ENCODE measurements around the gene CST6.
A peak's percentile ranks its signal among the peaks of the same experiment; 100 is the strongest.
"Not testable (repeated sequence)": the region's sequence is repeated elsewhere in the genome, so short reads cannot be mapped to it uniquely, and the experiment has no call there.

Gene CST6

DNA sequence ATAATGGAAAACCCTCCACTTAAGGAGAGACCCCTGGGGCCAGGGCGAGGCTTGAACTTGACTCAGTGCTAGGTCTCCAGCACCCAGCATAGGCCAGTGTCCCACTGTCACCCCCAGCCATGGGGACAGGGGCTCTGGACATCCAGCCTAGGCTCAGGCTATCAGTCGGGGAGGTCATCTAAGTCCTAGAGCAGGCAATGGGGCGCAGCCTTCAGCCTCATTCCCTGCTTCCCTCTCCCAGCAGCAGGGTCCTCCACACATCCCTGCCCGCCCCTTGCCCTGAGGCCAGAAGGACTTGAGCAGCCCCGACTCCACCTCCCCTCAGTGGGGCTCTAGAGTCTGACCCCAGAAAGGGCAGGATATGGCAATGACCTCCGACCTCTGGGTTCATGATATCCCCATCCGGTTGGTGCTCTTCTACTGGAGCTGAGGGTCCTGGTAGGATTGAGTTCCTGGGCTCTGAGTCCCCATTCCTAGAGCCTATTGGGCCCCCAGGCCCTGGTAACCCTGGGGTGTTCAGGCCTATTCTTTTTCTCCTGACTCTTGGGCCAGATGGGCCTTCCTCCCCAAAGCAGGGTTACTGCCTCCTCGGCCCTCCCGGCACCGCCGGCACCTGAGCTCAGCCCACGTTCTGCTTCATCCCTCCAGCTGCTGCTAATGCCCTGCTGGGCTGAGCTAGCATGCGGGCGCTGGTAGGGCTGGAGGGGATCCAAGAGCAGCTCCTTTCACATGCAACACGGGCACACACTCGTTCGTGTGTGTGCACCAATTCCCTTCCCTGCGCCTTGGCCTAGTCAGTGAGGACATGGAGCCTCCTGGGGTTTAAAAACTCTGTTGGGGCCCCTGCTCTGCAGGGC lies 4.4 kb downstream of the CST6 start:
- DNase-seq: no peak

DNA sequence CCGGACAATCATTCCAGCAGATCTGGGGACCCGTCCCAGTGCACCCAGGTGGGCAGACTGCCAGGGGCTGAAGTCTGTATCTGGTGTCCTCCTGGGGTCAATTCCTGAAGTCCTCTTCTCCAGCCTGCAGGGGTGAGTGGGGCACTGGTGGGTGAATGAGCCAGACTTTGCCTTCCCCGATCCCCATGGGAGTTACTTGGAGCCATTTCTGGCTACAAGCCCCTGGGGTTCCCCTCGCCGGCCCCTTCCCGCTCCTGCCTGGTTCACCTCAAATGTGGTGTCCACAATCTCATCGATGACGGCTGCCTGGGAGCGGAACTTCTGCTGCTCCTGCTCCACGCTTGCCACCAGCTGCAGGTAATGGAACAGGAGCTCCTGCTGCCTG lies 5.0 kb downstream of the CST6 start:
- no peak for DNase-seq

DNA sequence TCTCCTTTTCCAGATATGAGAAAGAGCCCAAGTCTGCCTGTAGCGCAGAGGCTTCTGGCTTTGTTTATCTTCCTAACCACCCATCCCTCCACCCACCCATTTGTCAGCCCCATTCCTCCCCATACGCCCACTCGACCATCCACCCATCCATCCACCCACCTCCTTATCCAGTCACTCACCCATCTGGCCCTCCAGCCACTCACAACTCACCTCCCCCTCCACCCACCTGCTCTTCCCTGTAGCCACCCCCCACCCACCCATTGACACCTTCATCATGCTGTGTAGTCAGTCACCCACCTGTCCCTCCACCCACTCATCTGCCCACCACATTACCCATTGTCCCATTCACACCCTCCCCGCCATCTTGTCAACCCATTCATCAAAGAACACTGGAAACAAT lies 5.5 kb downstream of the CST6 start:
- DNase-seq: no peak

DNA sequence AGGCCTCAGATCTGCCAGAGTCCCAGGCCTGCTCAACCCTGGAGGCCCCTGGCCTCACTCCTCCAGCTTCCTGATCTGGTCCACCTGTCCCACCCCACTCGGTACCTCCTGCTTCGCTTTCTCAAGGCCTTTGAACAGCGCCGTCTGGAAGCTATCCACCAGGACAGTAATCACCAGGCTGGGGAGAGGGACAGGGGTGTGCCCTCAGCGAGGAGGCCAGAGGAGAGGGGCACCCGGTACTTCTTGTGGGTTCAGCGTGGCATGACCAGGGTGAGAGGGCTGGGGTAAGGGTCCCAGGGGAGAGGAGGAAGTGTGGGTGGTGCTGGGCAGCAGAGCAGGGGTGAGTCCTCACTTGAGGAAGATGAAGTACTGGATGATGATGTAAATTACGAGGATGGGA lies 8.4 kb downstream of the CST6 start:
- no peak for DNase-seq

DNA sequence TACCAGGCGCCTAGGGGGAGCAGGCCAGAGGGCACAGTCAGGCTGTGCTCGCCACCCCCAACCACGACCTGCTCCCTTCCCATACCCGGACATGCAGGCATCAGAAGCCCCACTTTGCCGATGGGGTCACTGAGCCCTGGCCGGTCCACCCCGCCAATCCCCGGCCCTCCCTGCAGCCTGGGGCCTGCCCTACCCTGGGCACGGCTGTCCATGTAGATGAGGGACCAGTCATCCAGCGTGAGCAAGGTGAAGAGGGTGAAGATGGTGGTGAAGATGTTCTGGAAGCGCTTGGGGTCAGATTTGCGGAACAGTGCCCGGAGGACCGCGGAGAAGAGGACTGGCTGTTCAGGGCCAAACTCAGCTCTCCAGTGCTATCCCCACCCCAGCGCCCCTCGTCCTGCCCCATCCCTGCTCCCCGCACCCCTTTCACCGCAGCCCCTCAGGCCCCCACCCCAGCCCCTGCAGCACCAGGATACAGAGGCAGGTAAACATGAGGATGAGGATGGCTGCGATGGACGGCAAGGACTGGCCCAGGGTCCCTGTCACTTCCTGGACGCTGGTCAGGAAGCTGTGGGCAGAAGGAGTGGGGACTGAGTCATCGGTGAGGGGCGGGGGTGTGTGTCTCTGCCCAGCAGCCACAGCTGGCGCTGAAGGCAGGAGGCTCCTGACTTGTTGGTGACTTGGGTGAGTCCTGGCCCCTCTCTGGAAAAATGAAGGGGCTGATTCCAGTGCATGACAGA lies 9.0 kb downstream of the CST6 start:
- DNase-seq: peak; percentile 24

DNA sequence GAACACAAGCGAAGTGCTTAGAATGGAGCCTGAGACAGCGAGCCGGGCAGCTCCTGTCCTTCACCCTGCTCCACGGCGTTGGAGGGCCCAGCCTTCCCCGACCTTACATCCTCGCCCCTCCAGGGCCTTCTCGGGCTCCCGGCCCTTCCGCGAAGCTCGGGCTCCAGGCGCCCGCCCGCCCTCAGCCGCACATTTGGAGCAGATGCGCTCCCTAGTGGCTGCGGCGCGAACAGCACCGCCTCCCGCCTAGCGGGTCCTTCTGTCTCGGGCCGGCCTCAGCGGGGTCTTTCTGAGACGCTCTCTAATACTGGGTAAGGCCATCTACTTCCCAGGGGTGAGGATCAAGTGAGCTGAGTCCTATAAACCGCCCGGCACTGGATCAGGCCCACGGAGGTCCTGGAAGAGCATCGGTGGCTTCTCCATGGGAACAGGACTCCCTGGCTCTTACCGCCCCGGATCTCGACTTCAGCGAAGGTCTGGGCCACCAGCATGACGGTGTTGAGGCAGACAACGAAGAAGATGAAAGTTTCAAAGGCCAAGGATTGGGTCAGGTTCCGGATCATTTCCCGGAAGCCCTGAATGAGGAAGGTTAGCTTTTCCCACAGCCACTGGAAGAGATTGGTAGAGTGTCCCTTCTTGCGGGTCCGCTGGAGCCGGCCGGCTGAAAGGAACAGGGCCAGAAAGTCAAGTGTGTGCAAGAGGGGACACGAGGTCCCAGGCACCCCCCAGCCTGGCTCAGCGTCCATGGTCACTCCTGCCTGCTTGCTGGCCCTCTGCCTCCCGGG lies 10.8 kb downstream of the CST6 start:
- peak; percentile 83 for DNase-seq

DNA sequence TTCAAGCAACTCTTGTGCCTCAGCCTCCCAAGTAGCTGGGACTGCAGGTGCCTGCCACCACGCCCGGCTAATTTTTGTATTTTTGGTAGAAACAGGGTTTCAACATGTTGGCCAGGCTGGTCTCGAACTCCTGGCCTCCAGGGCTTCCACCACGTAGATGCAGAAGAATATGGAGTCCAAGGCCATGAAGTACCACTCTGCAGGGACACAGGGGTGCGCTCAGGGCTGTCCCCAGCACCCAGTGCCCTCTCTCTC lies 11.3 kb downstream of the CST6 start:
- not testable (repeated sequence) for DNase-seq

DNA sequence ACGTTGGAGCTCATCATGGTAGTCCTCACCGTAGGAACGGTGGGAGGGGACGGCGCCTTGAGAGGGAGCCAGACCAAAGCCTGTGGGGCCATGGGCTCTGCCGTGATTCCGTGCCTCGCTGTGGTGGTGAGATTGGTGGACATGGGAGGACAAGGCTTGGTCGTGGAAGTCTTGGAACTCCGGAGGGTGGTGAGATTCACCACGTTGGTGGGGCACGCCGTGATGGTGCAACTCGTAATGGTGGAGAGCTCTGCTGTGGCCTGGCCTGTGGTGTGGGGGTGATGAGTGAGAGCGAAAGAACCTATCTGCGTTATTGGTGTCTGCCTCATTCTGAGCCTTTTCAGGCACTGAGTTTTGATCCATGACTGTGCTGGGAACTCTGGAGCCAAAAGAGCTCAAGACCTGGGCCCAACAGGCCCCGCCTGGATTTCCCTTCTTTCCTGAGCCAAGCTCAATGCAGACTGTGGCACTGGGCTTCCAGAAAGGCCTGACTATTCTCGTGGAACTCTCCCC lies 14.3 kb downstream of the CST6 start, which contains the start of gene CATSPER1:
Gene CATSPER1 (minus strand): TSS at position 463 of the 513 bp plus-strand sequence. CDS start 100 bp downstream, at position 363.
- DNase-seq: no peak

DNA sequence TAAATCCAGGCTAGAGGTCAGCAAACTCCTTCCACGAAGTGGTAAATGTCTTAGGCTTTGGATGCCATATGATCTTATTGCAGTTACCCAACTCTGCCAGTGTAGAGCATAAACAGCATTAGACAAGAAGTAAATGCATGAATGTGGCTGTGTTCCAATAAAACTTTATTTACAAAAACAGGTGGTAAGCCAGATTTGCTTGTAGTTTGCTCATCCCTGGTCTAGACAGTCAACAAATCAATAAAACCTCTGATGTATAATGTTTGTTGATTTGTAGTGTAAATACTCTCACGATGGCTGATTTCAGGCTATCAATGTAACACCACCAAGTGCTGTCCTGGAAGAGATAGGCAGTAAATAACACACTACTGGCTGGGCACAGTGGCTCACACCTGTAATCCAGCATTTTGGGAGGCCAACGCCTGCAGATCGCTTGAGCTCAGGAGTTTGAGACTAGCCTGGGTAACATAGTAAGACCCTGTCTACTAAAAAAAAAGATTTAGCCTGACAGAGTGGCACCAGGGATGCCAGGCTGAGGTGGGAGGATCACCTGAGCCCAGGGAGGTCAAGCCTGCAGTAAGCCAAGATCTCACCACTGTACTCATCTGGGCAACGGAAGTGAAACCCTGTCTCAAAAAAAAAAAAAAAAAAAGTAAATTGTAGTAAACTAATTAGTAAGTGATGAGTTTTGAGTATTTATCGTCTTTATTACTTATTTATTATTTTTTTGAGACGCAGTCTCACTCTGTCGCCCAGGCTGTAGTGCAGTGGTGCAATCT lies 21.3 kb downstream of the CST6 start:
- DNase-seq: no peak

DNA sequence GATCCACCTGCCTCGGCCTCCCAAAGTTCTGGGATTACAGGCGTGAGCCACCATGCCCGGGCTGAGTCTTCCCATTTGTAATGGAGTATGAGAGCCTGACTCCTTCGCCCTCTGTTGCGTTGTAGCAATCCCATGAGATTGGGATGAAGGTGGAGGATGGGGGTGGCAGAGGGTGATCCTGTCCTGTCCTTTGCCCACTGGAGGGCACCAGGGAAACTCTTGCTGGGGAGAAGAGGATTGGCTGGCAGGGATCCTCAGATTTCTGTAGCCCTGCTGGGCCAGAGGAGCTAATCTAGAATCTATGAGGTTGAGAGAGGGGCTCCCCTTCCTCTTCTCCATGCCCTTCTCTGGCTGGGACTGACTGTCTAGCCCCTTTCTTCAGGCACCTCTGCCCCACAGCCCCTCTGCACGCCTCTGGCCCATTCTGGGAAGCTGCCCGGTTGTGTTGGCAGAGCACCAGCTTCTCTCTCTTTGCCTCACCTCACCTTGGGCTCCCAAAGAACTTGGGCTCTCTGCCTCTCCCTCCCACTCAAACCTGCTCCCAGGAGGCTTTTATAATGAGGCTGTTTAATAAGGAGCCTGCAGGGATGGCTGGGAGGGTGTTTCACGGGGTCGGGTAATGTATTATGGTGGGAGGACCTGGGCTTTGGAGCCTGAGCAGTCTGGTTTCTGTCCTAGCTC lies 24.0 kb downstream of the CST6 start:
- no peak for DNase-seq

DNA sequence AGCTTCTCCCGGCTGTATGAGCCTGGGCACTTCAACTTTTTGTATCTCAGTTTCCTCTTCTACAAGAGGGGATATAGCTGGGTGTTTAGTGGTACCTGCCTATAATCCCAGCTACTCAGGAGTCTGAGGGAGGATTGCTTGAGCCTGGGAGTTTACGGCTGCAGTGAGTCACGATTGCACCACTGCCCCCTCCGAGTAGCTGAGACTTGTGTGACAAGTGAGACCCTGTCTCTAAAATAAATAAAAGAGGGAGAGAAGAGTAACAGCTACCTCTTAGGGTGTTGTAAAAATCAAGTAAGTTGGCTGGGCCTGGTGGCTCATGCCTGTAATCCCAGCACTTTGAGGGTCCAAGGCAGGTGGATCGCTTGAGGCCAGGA lies 24.5 kb downstream of the CST6 start:
- no peak for DNase-seq

DNA sequence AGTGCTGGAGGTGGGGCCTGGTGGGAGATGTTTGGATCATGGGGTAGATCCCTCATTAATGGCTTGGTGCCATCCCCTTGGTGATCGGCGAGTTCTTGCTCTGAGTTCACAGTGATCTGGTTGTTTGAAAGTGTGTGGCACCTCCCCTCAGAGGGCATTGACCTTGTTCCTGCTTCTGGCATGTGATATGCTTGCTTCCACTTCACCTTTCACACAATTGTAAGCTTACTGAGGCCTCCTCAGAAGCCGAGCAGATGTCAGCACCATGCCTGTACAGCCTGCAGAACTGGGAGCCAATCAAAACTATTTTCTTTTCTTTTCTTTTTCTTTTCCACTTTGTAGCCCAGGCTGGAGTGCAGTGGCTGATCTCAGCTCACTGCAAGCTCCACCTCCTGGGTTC lies 25.5 kb downstream of the CST6 start:
- DNase-seq: no peak

DNA sequence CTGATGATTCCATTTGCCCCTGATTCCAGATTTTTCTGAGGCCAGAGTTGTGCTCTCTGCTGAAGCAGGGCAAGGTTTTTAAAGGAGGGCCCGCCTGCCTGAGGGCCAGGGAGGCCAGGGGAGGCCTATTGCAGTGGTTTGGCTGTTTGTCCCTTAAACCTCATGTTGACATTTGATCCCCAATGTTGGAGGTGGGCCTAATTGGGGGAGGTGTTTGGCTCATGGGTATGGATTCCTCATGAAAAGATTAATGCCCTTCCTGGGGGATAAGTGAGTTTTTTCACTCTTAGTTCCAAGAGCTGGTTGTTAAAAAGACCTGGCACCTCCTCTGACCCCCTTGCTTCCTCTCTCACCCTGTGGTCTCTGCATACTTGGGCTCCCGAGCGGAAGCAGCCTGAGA lies 28.0 kb downstream of the CST6 start:
- no peak for DNase-seq

DNA sequence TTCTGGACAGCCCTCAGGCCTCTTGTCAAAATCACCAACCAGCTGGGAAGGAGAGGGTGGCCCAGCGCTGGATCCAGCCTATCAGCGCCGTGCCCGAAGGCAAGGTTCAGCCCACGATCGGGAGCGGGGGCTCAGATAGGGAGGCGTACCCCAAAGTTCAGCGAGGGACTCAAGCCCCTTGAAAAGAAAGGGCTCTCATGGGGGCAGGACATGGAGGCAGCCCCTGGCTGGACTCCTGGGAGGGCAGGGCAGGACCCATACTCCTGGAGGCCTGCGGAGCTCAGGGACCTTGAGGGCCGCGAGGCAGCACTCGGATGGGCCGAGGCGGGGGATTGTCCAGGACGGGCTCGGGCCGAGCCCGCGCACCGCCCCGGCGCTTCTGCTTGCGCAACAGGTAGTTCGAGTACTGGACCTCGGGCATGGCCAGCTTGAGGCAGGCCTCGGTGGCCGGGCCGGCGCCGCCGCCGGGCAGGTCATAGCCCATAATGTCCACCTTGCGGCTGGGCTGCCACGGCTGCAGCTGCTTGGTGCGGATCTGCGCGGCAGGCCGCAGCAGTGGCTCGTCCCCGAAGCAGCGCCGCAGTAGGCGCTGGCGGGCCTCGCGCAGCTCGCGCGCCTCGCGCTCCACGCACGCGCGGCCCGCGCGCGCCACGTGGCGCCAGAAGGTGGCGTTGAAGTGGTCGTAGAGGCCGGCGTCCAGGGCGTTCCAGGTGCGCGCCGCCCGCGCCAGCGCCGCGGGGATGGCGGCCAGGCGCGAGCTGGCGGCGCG lies 30.6 kb downstream of the CST6 start:
- no peak for DNase-seq

DNA sequence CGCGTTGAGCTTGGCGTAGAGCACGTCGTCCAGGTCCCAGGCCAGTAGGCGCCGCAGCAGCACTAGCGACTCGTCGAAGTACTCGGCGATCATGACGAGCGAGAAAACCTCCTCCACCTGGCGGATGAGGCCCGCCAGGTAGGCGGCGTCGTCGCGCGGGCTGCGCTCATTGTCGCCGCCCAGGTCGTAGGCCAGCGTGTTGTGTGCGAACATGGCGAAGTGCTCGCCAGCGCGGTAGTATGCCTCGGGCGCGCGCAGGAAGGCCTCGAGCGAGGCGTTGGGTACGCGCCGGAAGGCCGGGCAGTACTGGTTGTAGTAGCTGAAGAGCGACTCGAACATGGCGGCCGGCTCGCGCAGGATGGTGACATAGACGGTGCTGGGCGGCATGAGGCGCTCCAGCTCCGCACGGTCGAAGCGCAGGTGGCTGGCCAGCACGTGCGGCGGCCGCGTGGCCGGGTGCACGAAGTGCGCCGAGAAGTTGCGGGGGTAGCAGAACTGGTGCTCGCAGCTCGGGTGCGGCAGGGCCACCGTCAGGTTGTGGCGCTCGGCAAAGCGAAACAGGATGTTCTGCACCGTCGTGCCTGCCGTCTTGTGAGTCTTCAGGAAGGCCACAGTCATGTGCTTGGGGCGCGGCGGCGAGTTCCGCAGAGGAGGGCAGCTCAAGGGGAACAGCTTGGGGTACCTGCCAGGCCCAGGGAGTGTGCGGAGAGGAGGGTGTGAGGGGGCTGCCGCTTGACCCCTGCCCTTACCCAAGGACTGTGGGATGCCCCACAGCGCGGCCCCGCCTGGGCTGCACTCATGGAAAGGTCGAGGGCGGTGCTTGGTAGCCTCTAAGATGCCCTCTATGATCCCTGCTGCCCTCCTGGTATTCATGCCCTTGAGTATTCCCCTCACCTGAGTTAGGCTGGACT lies 31.4 kb downstream of the CST6 start:
- no peak for DNase-seq

DNA sequence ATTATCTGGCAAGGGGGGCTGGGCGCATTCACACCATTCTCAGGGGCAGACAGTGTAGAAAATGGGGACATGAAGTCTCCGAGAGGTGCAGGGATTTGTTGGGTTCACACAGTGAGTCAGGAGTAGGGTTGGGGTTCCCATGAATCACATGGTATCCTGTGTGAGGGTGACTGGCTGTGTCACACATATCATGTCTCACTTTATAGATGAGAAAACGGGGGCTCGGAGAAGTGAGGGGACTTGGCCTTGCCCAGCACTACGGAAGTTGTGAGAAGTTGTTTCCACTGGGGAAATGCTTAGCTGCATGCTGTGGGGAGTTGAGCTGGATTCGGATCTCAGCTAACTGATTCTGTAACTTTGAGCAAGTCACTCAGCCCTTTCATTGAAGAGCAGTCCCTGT lies 32.9 kb downstream of the CST6 start:
- DNase-seq: no peak

DNA sequence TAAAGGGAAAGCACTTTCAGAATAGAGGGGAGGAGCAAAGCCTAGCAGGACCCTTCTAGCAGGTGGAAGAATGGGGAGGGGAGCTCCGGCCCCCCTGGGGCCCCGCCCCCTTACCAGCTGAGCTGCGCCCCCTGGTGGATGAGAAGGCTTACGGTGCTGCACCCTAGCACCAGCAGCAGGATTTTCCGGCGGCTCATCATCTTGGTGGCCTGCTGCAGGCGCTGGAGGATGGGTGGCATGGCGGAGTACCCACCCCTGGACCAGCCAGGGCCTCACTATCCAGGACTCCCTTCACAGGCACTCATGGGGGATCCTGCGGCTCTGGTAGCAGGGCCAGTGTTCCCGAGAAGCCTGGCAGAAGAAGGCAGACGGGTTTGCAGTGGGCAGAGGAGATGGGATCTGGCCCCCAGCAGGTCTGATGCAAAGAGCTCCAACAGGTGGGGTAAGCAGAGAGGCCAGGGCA lies 33.4 kb downstream of the CST6 start:
- DNase-seq: peak; percentile 89

DNA sequence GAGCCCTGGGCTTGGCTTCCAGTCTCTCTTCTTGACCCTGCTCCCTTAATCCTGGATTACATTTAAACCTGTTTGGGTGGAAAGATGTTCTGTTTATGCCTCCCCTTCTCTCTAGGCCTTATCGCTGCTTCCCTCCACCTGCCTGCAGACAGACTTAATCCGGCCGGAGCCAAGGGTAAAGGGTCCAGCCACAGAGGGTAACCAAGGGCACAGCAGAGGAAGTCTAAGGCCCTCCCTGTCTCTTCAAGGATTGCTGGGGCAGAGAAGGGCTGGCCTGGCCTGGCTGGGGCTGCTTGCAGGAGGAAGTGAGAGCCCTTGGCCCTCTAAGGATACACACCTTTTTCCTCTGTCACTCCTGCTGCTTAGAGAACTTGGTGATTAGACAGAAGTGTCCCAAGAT lies 35.1 kb downstream of the CST6 start:
- DNase-seq: no peak

DNA sequence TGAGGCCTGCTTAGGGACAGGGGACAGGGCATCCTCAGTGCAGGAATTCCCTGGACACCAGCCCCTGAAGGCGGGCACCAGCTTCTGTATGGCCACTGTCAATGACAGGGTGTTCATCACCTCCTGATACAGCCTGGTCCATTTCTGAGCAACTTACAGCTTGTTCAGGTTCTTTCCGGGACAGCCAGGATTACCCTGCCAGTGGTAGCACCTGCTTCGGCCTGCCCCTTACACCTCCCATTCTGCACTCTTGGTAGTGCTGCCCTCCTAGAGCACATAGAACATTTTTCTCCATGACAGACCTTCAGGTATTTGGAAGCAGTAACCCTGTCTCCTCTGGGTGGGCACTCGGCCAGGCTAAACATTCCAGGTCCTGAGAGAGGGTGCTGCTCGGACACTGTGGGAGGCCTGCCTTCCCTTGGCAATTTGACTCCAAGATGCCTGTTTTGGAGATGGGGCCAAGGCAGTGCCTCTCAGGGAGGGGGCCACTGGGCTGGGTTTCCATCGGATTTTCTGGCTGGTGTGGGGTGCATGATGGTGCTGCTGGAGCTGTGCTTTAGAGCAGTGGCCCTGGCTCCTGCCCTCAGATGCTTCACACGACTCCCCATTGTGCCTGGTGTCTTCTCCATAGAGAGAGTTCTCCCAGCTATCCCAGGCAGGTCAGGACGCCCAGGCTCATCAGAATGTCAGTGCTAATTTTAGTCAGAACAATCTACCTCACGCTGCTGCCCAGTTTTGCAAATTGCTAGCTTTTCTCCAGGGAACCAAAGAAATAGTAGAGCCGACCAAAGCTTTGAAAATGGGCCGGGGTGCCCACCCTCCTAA lies 35.9 kb downstream of the CST6 start:
- no peak for DNase-seq
